BLaER1 treated with 17β-estradiol and CSF1 and Interleukin-3, amounts not matched to agents 10 nM and 100 nM (cell line): Measurements from ENCODE around the gene PTDSS2.

ENCODE experiments used
- H3K27ac ChIP-seq, 11 experiments: shearing (Covaris generic); formaldehyde crosslinking; 2 replicates each; pipeline ENCODE4 v1.8.1; 2022
- H3K27me3 ChIP-seq, 11 experiments: shearing (Covaris generic); formaldehyde crosslinking; 2 replicates each; pipeline ENCODE4 v1.8.1; 2022
- H3K36me3 ChIP-seq, 11 experiments: shearing (Covaris generic); formaldehyde crosslinking; 2 replicates each; pipeline ENCODE4 v1.8.1; 2022
- H3K4me1 ChIP-seq, 10 experiments: shearing (Covaris generic); formaldehyde crosslinking; 2 replicates each; pipeline ENCODE4 v1.8.1; 2022
- H3K4me2 ChIP-seq, 11 experiments: shearing (Covaris generic); formaldehyde crosslinking; 2 replicates each; pipeline ENCODE4 v1.8.1; 2022
- H3K4me3 ChIP-seq, 10 experiments: shearing (Covaris generic); formaldehyde crosslinking; 2 replicates each; pipeline ENCODE4 v1.8.1; 2022
- H3K9ac ChIP-seq, 11 experiments: shearing (Covaris generic); formaldehyde crosslinking; 2 replicates each; pipeline ENCODE4 v1.8.1; 2022
- H3K9me3 ChIP-seq, 11 experiments: shearing (Covaris generic); formaldehyde crosslinking; replicated peaks in 1 of 11; 2 replicates each; pipeline ENCODE4 v1.8.1; 2022
- H4K20me1 ChIP-seq, 11 experiments: shearing (Covaris generic); formaldehyde crosslinking; 2 replicates each; pipeline ENCODE4 v1.8.1; 2022
- Cebpa-rat ChIP-seq, 11 experiments: shearing (Covaris generic); IDR thresholded peaks; 2 replicates each; pipeline ENCODE4 v1.8.1; 2022

The PTDSS2 gene

GRCh38 chr11:451738-452137, 1.7 kb downstream of the PTDSS2 start:
- H4K20me1 ChIP-seq: peaks cover 16 to 64% (median 58%) of the 10 kb centered on the region in 11 experiments; a peak in 21 of 22 replicates
- no peak for TF ChIP-seq Cebpa-rat (IDR thresholded peaks at IDR 0.05)
- no peaks in the 10 kb centered on the region for H3K27me3 ChIP-seq
- H3K9me3 ChIP-seq: no peaks in the 10 kb centered on the region
- peaks cover 31 to 45% (median 38%) of the 10 kb centered on the region in 10 experiments for H3K4me1 ChIP-seq
- H3K27ac ChIP-seq: peak overlapping the region in 3 of 11 experiments; percentile 33 to 83 (median 35); a peak in 2 of 22 replicates
- H3K4me2 ChIP-seq: peak overlapping the region; percentile 90 to 100 (median 97)
- H3K9ac ChIP-seq: peak overlapping the region; percentile 83 to 94 (median 88)
- H3K36me3 ChIP-seq: peaks cover 30 to 52% (median 43%) of the 10 kb centered on the region in 11 experiments
- peak overlapping the region; percentile 89 to 99 (median 98); a peak in 19 of 20 replicates for H3K4me3 ChIP-seq

- no peaks in the 10 kb centered on the region for H3K27me3 ChIP-seq
- H3K27ac ChIP-seq: no peak overlapping the region
- no peak overlapping the region for H3K4me3 ChIP-seq
- H3K9ac ChIP-seq: peak overlapping the region in 9 of 11 experiments; percentile 83 to 94 (median 88); a peak in 13 of 22 replicates
- H3K9me3 ChIP-seq: no peaks in the 10 kb centered on the region
- peaks cover 36 to 51% (median 44%) of the 10 kb centered on the region in 10 experiments for H3K4me1 ChIP-seq
- TF ChIP-seq Cebpa-rat (IDR thresholded peaks at IDR 0.05): no peak
- peaks cover 30 to 54% (median 47%) of the 10 kb centered on the region in 11 experiments for H3K36me3 ChIP-seq
- H3K4me2 ChIP-seq: peak overlapping the region; percentile 90 to 100 (median 97); a peak in 14 of 22 replicates
- H4K20me1 ChIP-seq: peaks cover 16 to 70% (median 63%) of the 10 kb centered on the region in 11 experiments; a peak in 21 of 22 replicates
These were observed 2.2 kb downstream of the PTDSS2 start for GRCh38 chr11:452203-452744.

- Histone ChIP-seq H3K4me1 (peaks cover 40 to 58% (median 51%) of the 10 kb centered on the region in 10 experiments), H3K27me3 (no peaks in the 10 kb centered on the region), H3K9ac (peak overlapping the region in 7 of 11 experiments; percentile 9 to 92 (median 34); a peak in 5 of 22 replicates), H4K20me1 (peaks cover 16 to 77% (median 71%) of the 10 kb centered on the region in 11 experiments; a peak in 21 of 22 replicates), H3K4me3 (no peak overlapping the region), H3K4me2 (peak overlapping the region in 1 of 11 experiments; percentile 96; a peak in 1 of 22 replicates), H3K36me3 (peaks cover 30 to 54% (median 47%) of the 10 kb centered on the region in 11 experiments), H3K9me3 (no peaks in the 10 kb centered on the region), H3K27ac (no peak overlapping the region)
- TF ChIP-seq Cebpa-rat (IDR thresholded peaks at IDR 0.05): no peak
These were observed 2.9 kb downstream of the PTDSS2 start for GRCh38 chr11:452916-453527.

- Histone ChIP-seq H3K4me2 (no peak overlapping the region), H3K9ac (peak overlapping the region in 6 of 11 experiments; percentile 3 to 28 (median 18); a peak in 5 of 22 replicates), H3K4me3 (no peak overlapping the region), H4K20me1 (peaks cover 16 to 83% (median 76%) of the 10 kb centered on the region in 11 experiments; a peak in 21 of 22 replicates), H3K9me3 (no peaks in the 10 kb centered on the region), H3K36me3 (peaks cover 30 to 55% (median 47%) of the 10 kb centered on the region in 11 experiments), H3K27ac (no peak overlapping the region), H3K4me1 (peaks cover 38 to 55% (median 48%) of the 10 kb centered on the region in 10 experiments), H3K27me3 (no peaks in the 10 kb centered on the region)
- TF ChIP-seq Cebpa-rat (IDR thresholded peaks at IDR 0.05): no peak
These were observed 3.5 kb downstream of the PTDSS2 start for GRCh38 chr11:453564-453963.

- Histone ChIP-seq H3K4me2 (no peak overlapping the region), H3K27me3 (no peaks in the 10 kb centered on the region), H3K36me3 (peaks cover 30 to 60% (median 48%) of the 10 kb centered on the region in 11 experiments), H3K4me3 (no peak overlapping the region), H3K27ac (no peak overlapping the region), H3K9ac (peak overlapping the region in 4 of 11 experiments; percentile 9 to 28 (median 27); a peak in 3 of 22 replicates), H3K4me1 (peaks cover 33 to 50% (median 44%) of the 10 kb centered on the region in 10 experiments), H3K9me3 (no peaks in the 10 kb centered on the region), H4K20me1 (peaks cover 16 to 87% (median 78%) of the 10 kb centered on the region in 11 experiments; a peak in 21 of 22 replicates)
- TF ChIP-seq Cebpa-rat (IDR thresholded peaks at IDR 0.05): no peak
These were observed 4.0 kb downstream of the PTDSS2 start for GRCh38 chr11:454043-454442.

- Histone ChIP-seq H3K4me1 (peaks cover 26 to 42% (median 36%) of the 10 kb centered on the region in 10 experiments), H3K27me3 (no peaks in the 10 kb centered on the region), H3K36me3 (peaks cover 38 to 69% (median 56%) of the 10 kb centered on the region in 11 experiments), H3K9me3 (no peaks in the 10 kb centered on the region), H3K9ac (peak overlapping the region in 7 of 11 experiments; percentile 1 to 43 (median 33); a peak in 3 of 22 replicates), H3K4me2 (no peak overlapping the region), H3K27ac (no peak overlapping the region), H3K4me3 (no peak overlapping the region), H4K20me1 (peaks cover 16 to 96% (median 87%) of the 10 kb centered on the region in 11 experiments; a peak in 21 of 22 replicates)
- no peak for TF ChIP-seq Cebpa-rat (IDR thresholded peaks at IDR 0.05)
These were observed 4.9 kb downstream of the PTDSS2 start for GRCh38 chr11:454801-455565.

- Histone ChIP-seq H3K4me1 (peaks cover 26 to 42% (median 36%) of the 10 kb centered on the region in 10 experiments), H3K9me3 (no peaks in the 10 kb centered on the region), H3K27me3 (no peaks in the 10 kb centered on the region), H3K36me3 (peaks cover 45 to 76% (median 62%) of the 10 kb centered on the region in 11 experiments), H3K27ac (no peak overlapping the region), H4K20me1 (peaks cover 16 to 99% (median 94%) of the 10 kb centered on the region in 11 experiments; a peak in 21 of 22 replicates), H3K4me2 (no peak overlapping the region), H3K4me3 (no peak overlapping the region), H3K9ac (peak overlapping the region in 7 of 11 experiments; percentile 1 to 43 (median 33); a peak in 3 of 22 replicates)
- TF ChIP-seq Cebpa-rat (IDR thresholded peaks at IDR 0.05): no peak
These were observed 5.6 kb downstream of the PTDSS2 start for GRCh38 chr11:455566-456147.

- H3K4me2 ChIP-seq: peak overlapping the region; percentile 2 to 66 (median 44); a peak in 19 of 22 replicates
- H3K9ac ChIP-seq: peak overlapping the region in 7 of 11 experiments; percentile 7 to 57 (median 13); a peak in 6 of 22 replicates
- peaks cover 53 to 85% (median 69%) of the 10 kb centered on the region in 11 experiments for H3K36me3 ChIP-seq
- H3K4me1 ChIP-seq: peaks cover 20 to 37% (median 31%) of the 10 kb centered on the region in 10 experiments
- H3K27ac ChIP-seq: 0 out of 22 replicates have a peak overlapping the region, but pooled peaks of 1 of the 11 experiments have one; percentile 3
- H4K20me1 ChIP-seq: peaks cover 12 to 100% (median 94%) of the 10 kb centered on the region in 11 experiments; a peak in 21 of 22 replicates
- no peak overlapping the region for H3K4me3 ChIP-seq
- H3K9me3 ChIP-seq: no peaks in the 10 kb centered on the region
- TF ChIP-seq Cebpa-rat (IDR thresholded peaks at IDR 0.05): no peak
- no peaks in the 10 kb centered on the region for H3K27me3 ChIP-seq
These were observed 6.5 kb downstream of the PTDSS2 start for GRCh38 chr11:456533-456932.
